Measurements from ENCODE around the gene TTLL8. TPM values are rescaled to one million over a fixed set of nuclear protein-coding genes. Genes with fewer than 3 reads are reported as not detected.

TTLL8 gene
- total RNA-seq, 1 experiment from 2014 or later: not detected

DNA sequence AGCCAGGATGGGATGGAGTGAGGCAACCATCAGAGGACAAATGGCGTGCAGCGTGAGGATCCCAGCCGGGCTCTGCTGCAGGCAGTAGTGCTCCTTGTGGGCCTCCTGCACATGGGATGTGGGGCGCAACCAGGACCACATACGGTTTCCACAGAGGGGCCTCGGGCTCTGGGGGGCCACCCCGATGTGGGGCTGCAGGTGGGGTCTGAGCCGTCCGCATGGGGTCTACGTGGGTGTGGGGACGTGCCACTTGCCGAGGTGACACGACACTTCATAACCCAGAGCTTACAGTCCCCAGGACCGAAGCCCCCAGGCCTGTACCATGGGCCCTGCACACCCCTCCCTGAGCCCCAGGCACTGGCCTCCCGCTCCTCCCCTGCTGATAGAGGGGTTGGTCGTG, 10.8 kb downstream of the TTLL8 start:
- ATAC-seq (no peak), DNase-seq (no peak)
- H3K9ac ChIP-seq (ENCODE audit: low read length): no peak overlapping the region
- no peak overlapping the region for H3K4me3 ChIP-seq (ENCODE audit: low read length)
- BruUV-seq (replicated peaks): no TSS peak
- H2AFZ ChIP-seq (ENCODE audit: low read length): no peak overlapping the region
- H3F3A ChIP-seq (ENCODE audit: low read length, unreplicated experiment): no peaks in the 10 kb centered on the region
- no peaks in the 10 kb centered on the region for H3K9me3 ChIP-seq (ENCODE audit: low read length)
- ChIA-PET CTCF (no interaction called here), POLR2A (ENCODE audit: unreplicated experiment) (no interaction called here)
- H3K79me2 ChIP-seq (ENCODE audit: low read length): no peaks in the 10 kb centered on the region
- H3K27ac ChIP-seq (ENCODE audit: low read length): no peak overlapping the region
- H3K36me3 ChIP-seq (ENCODE audit: low read depth, low read length): no peaks in the 10 kb centered on the region
- intact Hi-C loops (cut with micrococcal nuclease): no loop called here
- H3K27me3 ChIP-seq (ENCODE audit: low read length): no peaks in the 10 kb centered on the region
- no peaks in the 10 kb centered on the region for H4K20me1 ChIP-seq (ENCODE audit: low read length)
- H3K4me1 ChIP-seq (ENCODE audit: insufficient read depth, low read length): no peaks in the 10 kb centered on the region
- TF ChIP-seq, protein P1, sequence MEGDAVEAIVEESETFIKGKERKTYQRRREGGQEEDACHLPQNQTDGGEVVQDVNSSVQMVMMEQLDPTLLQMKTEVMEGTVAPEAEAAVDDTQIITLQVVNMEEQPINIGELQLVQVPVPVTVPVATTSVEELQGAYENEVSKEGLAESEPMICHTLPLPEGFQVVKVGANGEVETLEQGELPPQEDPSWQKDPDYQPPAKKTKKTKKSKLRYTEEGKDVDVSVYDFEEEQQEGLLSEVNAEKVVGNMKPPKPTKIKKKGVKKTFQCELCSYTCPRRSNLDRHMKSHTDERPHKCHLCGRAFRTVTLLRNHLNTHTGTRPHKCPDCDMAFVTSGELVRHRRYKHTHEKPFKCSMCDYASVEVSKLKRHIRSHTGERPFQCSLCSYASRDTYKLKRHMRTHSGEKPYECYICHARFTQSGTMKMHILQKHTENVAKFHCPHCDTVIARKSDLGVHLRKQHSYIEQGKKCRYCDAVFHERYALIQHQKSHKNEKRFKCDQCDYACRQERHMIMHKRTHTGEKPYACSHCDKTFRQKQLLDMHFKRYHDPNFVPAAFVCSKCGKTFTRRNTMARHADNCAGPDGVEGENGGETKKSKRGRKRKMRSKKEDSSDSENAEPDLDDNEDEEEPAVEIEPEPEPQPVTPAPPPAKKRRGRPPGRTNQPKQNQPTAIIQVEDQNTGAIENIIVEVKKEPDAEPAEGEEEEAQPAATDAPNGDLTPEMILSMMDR (conservative IDR thresholded peaks at IDR 0.05; ENCODE audit: low read depth, low read length): no peak
- TF ChIP-seq EZH2 (IDR thresholded peaks at IDR 0.05; ENCODE audit: low read length, unreplicated experiment) (no peak), EZH2phosphoT487 (IDR thresholded peaks at IDR 0.05; ENCODE audit: borderline replicate concordance, low read length) (no peak)
- H3K9me2 ChIP-seq (replicated peaks; ENCODE audit: low read length): no peaks in the 10 kb centered on the region
- no peak overlapping the region for H3K4me2 ChIP-seq (ENCODE audit: low read length)

DNA sequence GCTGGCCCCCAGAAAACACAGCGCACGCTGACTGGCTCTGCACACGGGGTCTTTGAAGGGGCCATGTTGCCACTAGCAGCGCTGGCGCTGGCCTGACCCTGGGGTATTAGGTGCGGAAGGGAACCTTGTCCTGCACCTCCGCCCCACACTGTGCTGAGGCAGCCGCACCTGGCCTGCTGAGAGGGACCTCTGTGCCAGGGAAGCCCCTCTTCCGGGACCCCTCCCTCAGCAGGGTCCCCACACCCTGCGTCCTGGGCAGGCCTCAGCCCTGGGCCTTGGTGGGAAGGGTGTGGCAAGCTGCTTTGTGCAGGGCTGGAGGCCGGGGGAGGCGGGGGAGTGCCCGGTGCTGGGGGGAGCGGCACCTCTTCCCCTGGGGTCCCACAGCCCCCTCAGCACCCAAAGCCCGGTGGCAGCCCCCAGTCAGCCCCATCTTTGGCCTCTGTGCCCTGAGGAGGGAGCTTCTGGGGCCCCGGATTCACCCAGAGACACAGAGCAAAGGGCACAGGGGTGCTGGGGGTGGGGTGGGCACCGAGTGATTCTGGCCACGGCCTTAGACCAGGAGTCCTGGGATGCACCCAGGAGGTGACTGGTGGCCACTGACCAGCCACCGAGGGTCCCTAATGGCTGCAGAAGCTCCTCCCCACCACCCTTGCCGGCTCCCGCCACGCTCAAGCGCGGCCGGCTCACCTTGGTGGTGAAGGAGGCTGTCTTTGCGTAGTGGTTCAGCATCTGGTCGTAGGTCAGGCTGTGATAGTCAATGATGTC, 11.4 kb downstream of the TTLL8 start:
- Histone ChIP-seq H3K27ac (ENCODE audit: low read length) (no peak overlapping the region), H3K36me3 (ENCODE audit: low read depth, low read length) (no peaks in the 10 kb centered on the region), H4K20me1 (ENCODE audit: low read length) (no peaks in the 10 kb centered on the region), H3K9me2 (replicated peaks; ENCODE audit: low read length) (no peaks in the 10 kb centered on the region), H3K79me2 (ENCODE audit: low read length) (no peaks in the 10 kb centered on the region), H3K9me3 (ENCODE audit: low read length) (no peaks in the 10 kb centered on the region), H3K4me1 (ENCODE audit: insufficient read depth, low read length) (no peaks in the 10 kb centered on the region), H2AFZ (ENCODE audit: low read length) (no peak overlapping the region), H3F3A (ENCODE audit: low read length, unreplicated experiment) (no peaks in the 10 kb centered on the region), H3K4me2 (ENCODE audit: low read length) (no peak overlapping the region), H3K9ac (ENCODE audit: low read length) (no peak overlapping the region), H3K4me3 (ENCODE audit: low read length) (no peak overlapping the region), H3K27me3 (ENCODE audit: low read length) (no peaks in the 10 kb centered on the region)
- BruUV-seq (replicated peaks): no TSS peak
- ChIA-PET POLR2A (ENCODE audit: unreplicated experiment) (no interaction called here), CTCF (no interaction called here)
- no peak for ATAC-seq
- intact Hi-C loops (cut with micrococcal nuclease): no loop called here
- no peak for DNase-seq
- TF ChIP-seq EZH2 (IDR thresholded peaks at IDR 0.05; ENCODE audit: low read length, unreplicated experiment): no peak
- no peak for TF ChIP-seq EZH2phosphoT487 (IDR thresholded peaks at IDR 0.05; ENCODE audit: borderline replicate concordance, low read length)
- TF ChIP-seq, protein P1 (conservative IDR thresholded peaks at IDR 0.05; ENCODE audit: low read depth, low read length): no peak

DNA sequence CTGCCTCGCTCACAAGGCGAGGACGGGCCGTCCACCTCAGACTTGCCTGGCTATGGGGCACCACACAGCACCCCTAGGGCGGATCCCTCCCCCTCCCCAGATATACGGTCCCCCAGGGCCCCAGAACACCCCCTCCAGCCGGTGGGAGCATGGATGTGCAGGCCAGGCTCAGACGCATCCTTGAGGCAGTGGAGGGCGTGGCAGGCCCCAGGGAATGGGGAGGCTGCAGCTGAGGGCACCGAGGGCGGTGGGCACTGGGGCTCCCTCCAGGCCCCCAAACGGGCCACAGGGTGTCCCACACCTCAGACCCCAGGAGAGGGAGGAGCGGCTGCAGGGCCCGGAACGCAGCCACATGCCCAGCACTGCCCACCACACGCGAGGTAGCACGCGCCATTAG, 12.1 kb downstream of the TTLL8 start:
- Histone ChIP-seq H2AFZ (ENCODE audit: low read length) (no peak overlapping the region), H3K79me2 (ENCODE audit: low read length) (no peaks in the 10 kb centered on the region), H3K27ac (ENCODE audit: low read length) (no peak overlapping the region), H3K36me3 (ENCODE audit: low read depth, low read length) (no peaks in the 10 kb centered on the region), H3K9me2 (replicated peaks; ENCODE audit: low read length) (no peaks in the 10 kb centered on the region), H3K4me3 (ENCODE audit: low read length) (no peak overlapping the region), H3K4me1 (ENCODE audit: insufficient read depth, low read length) (no peaks in the 10 kb centered on the region), H3K4me2 (ENCODE audit: low read length) (no peak overlapping the region), H3K9me3 (ENCODE audit: low read length) (no peaks in the 10 kb centered on the region), H3F3A (ENCODE audit: low read length, unreplicated experiment) (no peaks in the 10 kb centered on the region), H3K27me3 (ENCODE audit: low read length) (no peaks in the 10 kb centered on the region), H3K9ac (ENCODE audit: low read length) (no peak overlapping the region), H4K20me1 (ENCODE audit: low read length) (no peaks in the 10 kb centered on the region)
- intact Hi-C loops (cut with micrococcal nuclease): no loop called here
- DNase-seq (no peak), ATAC-seq (no peak)
- no TSS peak for BruUV-seq (replicated peaks)
- TF ChIP-seq EZH2 (IDR thresholded peaks at IDR 0.05; ENCODE audit: low read length, unreplicated experiment) (no peak), EZH2phosphoT487 (IDR thresholded peaks at IDR 0.05; ENCODE audit: borderline replicate concordance, low read length) (no peak)
- TF ChIP-seq, protein P1 (conservative IDR thresholded peaks at IDR 0.05; ENCODE audit: low read depth, low read length): no peak
- ChIA-PET CTCF (no interaction called here), POLR2A (ENCODE audit: unreplicated experiment) (no interaction called here)

Data from PC-3 (cell line).